HG03097 (cell line): Measurements from ENCODE around the gene PTK6.
A peak's percentile ranks its signal among the peaks of the same experiment; 100 is the strongest.

Experiments
- ATAC-seq: cut with Tn5 transposase; IDR thresholded peaks from one replicate; pipeline ENCODE4 v1.9.1; 2021; ENCODE audit not compliant: unreplicated experiment, low FRiP score

PTK6 gene

DNA sequence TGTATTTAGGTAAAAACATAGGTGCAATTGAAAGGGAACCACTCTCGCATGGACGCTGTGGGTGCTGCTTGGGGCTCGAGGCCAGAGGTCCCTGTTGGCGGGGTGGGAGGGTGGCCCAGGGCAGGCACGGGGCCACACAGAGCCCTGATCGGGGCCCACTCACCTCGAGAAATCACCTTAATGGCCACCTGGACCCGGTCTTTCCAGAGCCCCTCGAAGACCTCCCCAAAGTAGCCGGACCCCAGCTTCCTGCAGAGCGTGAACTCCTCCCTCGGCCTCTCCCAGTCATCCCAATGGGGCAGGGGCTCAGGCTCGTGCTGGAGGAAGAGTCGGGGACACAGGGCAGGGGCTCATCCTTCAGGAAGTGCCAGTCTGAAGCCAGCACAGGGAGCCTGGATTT is 3.8 kb downstream of the PTK6 start:
- no peak for ATAC-seq

GRCh38 chr20:63532449-63532971 is 4.7 kb downstream of the PTK6 start:
- ATAC-seq = no peak

DNA sequence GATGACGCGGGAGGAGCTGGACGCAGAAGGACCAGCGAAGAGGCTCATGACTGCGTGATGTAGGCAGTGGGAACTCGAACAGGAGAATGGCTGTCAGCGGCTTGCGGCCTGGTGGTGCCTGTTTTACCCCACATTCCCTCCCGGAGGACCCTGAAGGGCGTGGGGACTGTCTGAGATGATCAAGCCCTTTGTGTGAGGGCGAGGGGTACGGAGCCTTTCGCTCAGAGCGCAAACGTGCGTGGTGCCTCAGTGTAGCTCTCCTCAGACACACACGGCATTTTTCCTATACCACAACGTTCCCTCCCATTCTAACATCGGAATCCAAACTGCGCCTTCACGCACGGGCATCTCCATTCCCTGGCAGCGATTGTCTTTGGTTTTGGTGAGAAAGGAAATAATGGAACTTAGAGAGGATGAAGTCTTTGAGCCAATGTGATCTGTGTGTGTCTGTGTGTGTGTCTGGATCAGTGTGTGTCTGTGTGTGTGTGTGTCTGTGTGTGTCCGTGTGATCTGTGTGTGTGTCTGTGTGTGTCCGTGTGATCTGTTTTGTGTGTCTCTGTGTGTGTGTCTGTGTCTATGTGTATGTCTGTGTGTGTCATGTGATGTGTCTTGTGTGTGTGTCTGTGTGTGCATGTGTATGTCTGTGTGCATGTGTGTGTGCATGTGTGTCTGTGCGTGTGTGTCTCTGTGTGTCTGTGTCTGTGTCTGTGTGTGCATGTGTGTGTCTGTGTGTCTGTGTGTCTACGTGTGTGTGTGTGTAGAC is 5.3 kb downstream of the PTK6 start:
- no peak for ATAC-seq

DNA sequence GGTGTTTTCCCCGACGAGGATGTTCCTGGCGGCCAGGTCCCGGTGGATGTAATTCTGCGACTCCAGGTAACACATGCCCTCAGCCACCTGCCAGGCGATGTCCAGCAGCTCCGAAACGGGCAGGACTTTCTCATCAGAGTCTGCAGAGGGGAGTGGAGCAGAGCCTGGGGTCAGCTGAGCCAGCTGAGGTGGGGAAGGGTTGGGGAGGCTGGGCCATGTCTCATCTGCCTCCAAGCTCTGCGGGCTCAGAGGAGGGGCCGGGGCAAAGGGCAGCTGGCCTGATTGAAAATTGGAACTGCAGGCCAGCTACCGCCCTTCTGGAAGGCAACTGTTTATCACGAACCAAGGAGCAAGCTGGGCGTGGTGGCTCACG is 6.4 kb downstream of the PTK6 start:
- no peak for ATAC-seq

- ATAC-seq = no peak
Observed at GRCh38 chr20:63529861-63530787, 7.1 kb downstream of the PTK6 start.

- ATAC-seq = no peak
Observed at GRCh38 chr20:63529180-63529860, 7.9 kb downstream of the PTK6 start.

GRCh38 chr20:63527184-63527583 is 10.0 kb downstream of the PTK6 start:
- ATAC-seq = no peak

- no peak for ATAC-seq
Observed at GRCh38 chr20:63525971-63526370, 11.2 kb downstream of the PTK6 start.

DNA sequence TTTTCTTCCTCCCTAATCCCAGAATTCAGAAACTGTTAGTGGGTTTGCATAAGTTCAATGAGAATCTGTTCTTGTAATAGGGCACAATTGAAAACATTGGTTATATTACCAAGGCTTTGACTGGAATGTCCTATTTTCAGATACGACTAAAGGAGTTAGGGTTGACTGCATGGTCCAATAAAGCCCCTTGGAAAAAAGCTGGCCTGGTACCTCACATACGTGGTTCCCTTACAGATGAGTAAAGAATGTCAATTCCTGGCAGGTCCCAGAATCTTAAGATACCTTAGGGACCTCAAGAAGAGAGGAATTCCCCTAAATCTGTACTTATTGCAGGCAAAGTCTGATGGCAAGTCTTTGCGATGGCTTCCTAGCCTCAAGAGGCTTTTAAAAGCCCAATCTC is 12.0 kb downstream of the PTK6 start:
- ATAC-seq = no peak

GRCh38 chr20:63522981-63523611 is 14.1 kb downstream of the PTK6 start:
- no peak for ATAC-seq

DNA sequence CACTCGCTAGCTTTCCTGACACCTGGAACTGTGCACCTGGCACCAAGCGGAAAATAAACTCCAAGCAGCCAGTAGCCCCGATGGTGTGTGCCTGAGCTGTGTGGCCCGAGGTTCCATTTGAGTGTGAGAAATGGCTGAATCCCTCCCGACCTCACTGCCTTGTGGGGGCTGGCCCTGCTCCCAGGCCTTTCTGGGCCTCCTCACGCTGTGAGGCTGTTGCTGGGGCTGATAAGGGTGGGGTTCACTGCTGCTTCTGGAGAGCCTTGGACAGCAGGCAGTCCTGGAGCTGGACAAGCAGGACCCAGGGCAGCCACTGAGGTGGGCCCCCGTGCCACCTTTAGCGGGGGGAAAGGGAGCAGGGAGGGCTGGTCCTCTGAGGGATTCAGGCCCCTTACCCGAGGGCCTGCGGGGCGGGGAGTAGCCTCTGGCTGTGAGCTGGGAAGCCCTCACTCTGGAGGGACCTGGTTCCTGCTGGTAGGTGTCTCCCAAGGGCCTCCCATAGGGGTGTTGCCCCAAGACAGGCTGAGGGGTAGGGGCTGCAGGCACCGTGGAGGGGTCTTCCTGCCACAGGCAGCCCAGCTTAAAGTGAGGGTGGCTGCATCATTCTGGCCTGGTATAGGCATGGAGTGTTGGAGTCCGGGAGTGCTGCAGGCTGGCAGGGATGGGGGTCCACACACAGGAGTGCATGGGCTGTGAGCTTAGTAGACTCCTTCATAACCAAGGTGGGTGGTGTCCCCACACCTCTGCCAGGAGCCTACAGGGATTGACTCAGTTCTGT is 14.9 kb downstream of the PTK6 start:
- no peak for ATAC-seq

GRCh38 chr20:63521602-63522001 is 15.6 kb downstream of the PTK6 start:
- no peak for ATAC-seq

DNA sequence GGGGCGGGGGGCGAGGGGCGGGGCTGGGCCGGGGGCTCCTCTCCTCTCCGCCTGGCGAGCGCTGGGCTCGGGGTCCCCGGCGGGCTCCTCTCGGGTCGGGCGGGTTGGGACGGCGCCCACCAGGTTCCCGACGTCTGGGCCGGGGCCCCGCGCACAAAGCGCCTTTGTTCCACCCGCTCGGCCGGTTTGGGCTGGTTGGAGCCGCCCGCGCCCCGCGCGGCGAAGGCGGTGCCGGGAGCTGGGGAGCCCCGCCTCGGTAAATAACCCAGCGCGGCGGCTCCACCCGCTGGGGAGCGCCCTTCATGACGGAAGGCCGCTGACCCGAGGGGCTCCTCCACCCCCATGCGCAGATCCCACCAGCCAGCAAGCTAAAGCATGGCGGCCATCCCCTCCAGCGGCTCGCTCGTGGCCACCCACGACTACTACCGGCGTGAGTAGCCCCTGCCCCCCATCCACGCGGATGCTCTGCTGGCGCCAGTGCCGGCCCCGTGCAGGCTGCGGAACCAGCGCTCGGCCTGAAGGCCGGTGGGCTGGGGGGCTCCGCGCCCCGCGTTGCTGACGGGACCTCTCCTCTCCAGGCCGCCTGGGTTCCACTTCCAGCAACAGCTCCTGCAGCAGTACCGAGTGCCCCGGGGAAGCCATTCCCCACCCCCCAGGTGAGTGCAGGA is 16.1 kb downstream of the PTK6 start:
- ATAC-seq = peak; percentile 20

DNA sequence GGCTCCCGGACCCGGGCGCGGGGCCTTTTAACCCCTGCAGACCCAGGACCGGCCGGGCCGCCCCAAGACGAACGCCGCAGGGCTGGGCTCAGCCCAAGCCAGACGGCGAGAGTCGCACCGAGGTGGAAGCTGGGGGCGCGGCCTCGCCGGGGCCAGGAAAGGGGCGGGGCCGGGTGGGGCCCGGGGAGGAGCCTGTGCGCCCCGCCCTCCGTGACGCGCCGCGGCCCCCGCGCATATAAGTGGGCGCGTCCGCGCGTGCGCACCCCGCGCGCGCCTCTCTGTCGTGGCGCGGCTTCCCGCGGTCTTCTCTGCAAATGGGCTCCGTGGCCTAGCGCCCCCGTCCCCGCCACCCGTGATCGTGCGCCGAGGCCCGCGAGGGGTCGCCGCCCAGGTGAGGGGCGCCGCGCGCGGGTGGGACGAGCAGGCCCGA is 16.7 kb downstream of the PTK6 start, which contains the start of gene PPDPF:
Gene PPDPF, plus strand, starts transcription at position 262 of the 430 bp plus-strand sequence. CDS start 544 bp downstream, outside the sequence.
- peak; percentile 63 for ATAC-seq

GRCh38 chr20:63519668-63520503 is 17.3 kb downstream of the PTK6 start:
- peak; percentile 28 for ATAC-seq

GRCh38 chr20:63518946-63519667 is 18.1 kb downstream of the PTK6 start:
- no peak for ATAC-seq

- no peak for ATAC-seq
Observed at GRCh38 chr20:63518351-63518861, 18.8 kb downstream of the PTK6 start.
